Neural cell (in vitro differentiated cells): ENCODE measurements around the gene NES. TPM values are rescaled to one million over a fixed set of nuclear protein-coding genes. Genes with fewer than 3 reads are reported as not detected.
A peak's percentile ranks its signal among the peaks of the same experiment; 100 is the strongest.

Experiments used
- H2AFZ ChIP-seq: fragments of 200-600, 300-800 bp; sonication (generic), shearing (Covaris generic); 2 replicates; pipeline ENCODE4 v1.6.0; 2014; ENCODE audit warnings: low read depth, mild to moderate bottlenecking, antibody characterized with exemption, low read length, moderate library complexity
- H3F3A ChIP-seq: fragments of 200-600 bp; shearing (Covaris generic); 2 replicates; pipeline ENCODE4 v1.6.1; 2016; ENCODE audit warnings: mild to moderate bottlenecking, moderate library complexity, mixed read lengths, antibody characterized with exemption, low read length; ENCODE audit not compliant: insufficient read depth, poor library complexity, severe bottlenecking
- H3K27ac ChIP-seq: fragments of 200-600, 300-800 bp; sonication (generic), shearing (Covaris generic); 2 replicates; pipeline ENCODE4 v1.5.1; 2014; ENCODE audit warnings: mild to moderate bottlenecking, low read length, moderate library complexity
- H3K27me3 ChIP-seq: fragments of 300-800, 200-600 bp; sonication (generic), shearing (Covaris generic); 2 replicates; pipeline ENCODE4 v1.6.0; 2014; ENCODE audit warnings: mild to moderate bottlenecking, low read depth, low read length, moderate library complexity; ENCODE audit not compliant: insufficient read depth
- H3K36me3 ChIP-seq: fragments of 300-800, 200-600 bp; sonication (generic), shearing (Covaris generic); 2 replicates; pipeline ENCODE4 v1.5.1; 2014; ENCODE audit warnings: mild to moderate bottlenecking, antibody characterized with exemption, low read length, moderate library complexity; ENCODE audit not compliant: insufficient read depth
- H3K4me2 ChIP-seq: fragments of 300-800, 200-600 bp; sonication (generic), shearing (Covaris generic); 2 replicates; pipeline ENCODE4 v1.6.0; 2014; ENCODE audit warnings: mild to moderate bottlenecking, low read length
- H3K4me3 ChIP-seq: fragments of 300-800, 200-600 bp; sonication (generic), shearing (Covaris generic); 2 replicates; pipeline ENCODE4 v1.5.1; 2014; ENCODE audit warnings: mild to moderate bottlenecking, low read length, moderate library complexity
- H3K79me2 ChIP-seq: fragments of 200-600 bp; shearing (Covaris generic); replicated peaks from 2 replicates; pipeline ENCODE4 v1.6.0; 2014; ENCODE audit warnings: mild to moderate bottlenecking, low read length, moderate library complexity; ENCODE audit not compliant: insufficient read depth
- H3K9ac ChIP-seq: fragments of 300-800, 200-600 bp; sonication (generic), shearing (Covaris generic); 2 replicates; pipeline ENCODE4 v1.6.1; 2016; ENCODE audit warnings: mild to moderate bottlenecking, low read length, mixed read lengths
- H3K9me2 ChIP-seq: fragments of 200-600 bp; shearing (Covaris generic); 2 replicates; pipeline ENCODE4 v1.6.1; 2016; ENCODE audit warnings: mild to moderate bottlenecking, low read length, mixed read lengths; ENCODE audit not compliant: insufficient read depth
- H3K9me3 ChIP-seq: fragments of 200-600, 300-800 bp; sonication (generic), shearing (Covaris generic); 2 replicates; pipeline ENCODE4 v1.6.1; 2016; ENCODE audit warnings: mild to moderate bottlenecking, mixed run types, low read length, moderate library complexity, mixed read lengths
- H4K20me1 ChIP-seq: fragments of 200-600 bp; shearing (Covaris generic); 2 replicates; pipeline ENCODE4 v1.6.1; 2016; ENCODE audit warnings: mild to moderate bottlenecking, mixed run types; ENCODE audit not compliant: insufficient read depth
- EZH2 ChIP-seq: fragments of 200-600, 300-800 bp; shearing (Covaris generic), sonication (generic); IDR thresholded peaks from 2 replicates; pipeline ENCODE4 v1.6.1; 2014; ENCODE audit warnings: antibody characterized with exemption, low read length, borderline replicate concordance, mild to moderate bottlenecking; ENCODE audit not compliant: insufficient read depth, poor library complexity, severe bottlenecking
- MXI1 ChIP-seq: fragments of 450-650 bp; conservative IDR thresholded peaks from 2 replicates; pipeline ENCODE4 v1.6.1; 2014; ENCODE audit warnings: antibody characterized with exemption, mild to moderate bottlenecking; ENCODE audit not compliant: poor library complexity, severe bottlenecking
- RAD21 ChIP-seq: fragments of 450-650 bp; conservative IDR thresholded peaks from 2 replicates; pipeline ENCODE4 v1.6.1; 2014; ENCODE audit warnings: antibody characterized with exemption, mild to moderate bottlenecking, moderate library complexity
- SMC3 ChIP-seq: fragments of 450-650 bp; conservative IDR thresholded peaks from 2 replicates; pipeline ENCODE4 v1.6.1; 2014; ENCODE audit warnings: antibody characterized with exemption, mild to moderate bottlenecking, moderate library complexity; ENCODE audit not compliant: poor library complexity
- polyA plus RNA-seq: library from polyadenylated mRNA; depleted of rRNA; stranded (reverse); fragments of >200 nt; gene quantifications from 2 replicates; pipeline ENCODE4 v1.2.3, GENCODE V29; 2014
- TF ChIP-seq, protein P1 (sequence below): fragments of 450-650 bp; IDR thresholded peaks from 2 replicates; pipeline ENCODE4 v1.5.1; 2014; ENCODE audit warnings: antibody characterized with exemption, mild to moderate bottlenecking, moderate library complexity; ENCODE audit not compliant: poor library complexity, severe bottlenecking

NES gene
- polyA plus RNA-seq, 1 donor from 2014 or later: 9.9 TPM

DNA sequence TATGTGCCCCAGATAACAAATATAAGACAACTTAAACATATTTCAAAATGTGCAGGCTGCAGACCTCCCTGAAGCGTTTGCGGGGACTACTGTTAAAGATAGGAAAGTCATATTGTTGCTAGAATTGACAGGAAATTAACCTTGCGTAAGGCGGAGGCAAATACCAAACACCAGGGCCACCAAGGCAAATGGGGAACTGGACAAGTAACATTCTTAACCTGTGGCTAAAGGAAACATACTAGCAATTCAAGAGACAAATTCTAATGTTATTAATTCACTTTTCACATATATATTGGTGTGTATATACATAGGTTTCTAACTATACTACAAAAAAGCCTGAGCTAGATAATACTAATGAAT lies 51.1 kb downstream of the NES start:
- Histone ChIP-seq H3F3A (no peaks in the 10 kb centered on the region), H3K79me2 (no peaks in the 10 kb centered on the region), H3K4me2 (no peak overlapping the region), H2AFZ (no peak overlapping the region), H4K20me1 (no peaks in the 10 kb centered on the region), H3K27me3 (peaks cover 50% of the 10 kb centered on the region), H3K27ac (no peak overlapping the region), H3K4me3 (no peak overlapping the region), H3K9me3 (no peaks in the 10 kb centered on the region), H3K9ac (no peak overlapping the region), H3K9me2 (no peaks in the 10 kb centered on the region), H3K36me3 (no peaks in the 10 kb centered on the region)
- TF ChIP-seq SMC3: peak; percentile 22
- no peak for TF ChIP-seq MXI1

DNA sequence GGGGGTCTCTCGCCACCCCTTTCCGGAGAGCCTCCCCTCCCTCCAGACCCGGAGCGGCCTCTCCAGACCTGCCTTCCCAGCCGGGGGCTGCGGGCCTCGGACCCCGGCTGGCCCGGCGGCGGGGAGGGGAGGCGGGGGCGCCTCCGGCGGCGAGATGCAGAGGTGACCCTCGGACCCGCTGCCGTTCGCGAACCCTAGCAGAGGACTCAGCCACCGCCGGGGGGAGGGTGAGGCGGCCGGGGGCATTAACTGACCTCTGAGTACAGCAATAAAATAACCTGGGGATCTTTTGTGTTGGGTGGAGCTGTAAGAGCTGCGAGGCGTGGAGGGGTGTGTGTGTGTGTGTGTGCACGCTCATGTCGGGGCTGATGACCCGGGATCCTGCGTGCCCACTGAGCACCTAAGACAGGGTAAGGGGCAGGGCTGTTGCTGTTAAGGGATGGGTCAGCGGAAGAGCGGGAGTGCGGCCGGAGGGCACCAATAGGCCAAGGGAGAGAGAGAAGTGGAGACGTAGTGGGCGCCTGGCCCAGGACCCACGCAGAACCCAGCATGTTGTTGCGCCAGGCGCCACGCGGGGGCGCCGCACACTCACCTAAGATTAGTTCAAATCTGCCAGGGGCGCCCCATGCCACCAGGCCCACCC lies 51.6 kb downstream of the NES start:
- peaks cover 55% of the 10 kb centered on the region for H3K27me3 ChIP-seq
- no peaks in the 10 kb centered on the region for H3K79me2 ChIP-seq
- no peaks in the 10 kb centered on the region for H3F3A ChIP-seq
- no peaks in the 10 kb centered on the region for H3K9me2 ChIP-seq
- peak overlapping the region; percentile 14 for H3K9ac ChIP-seq
- H3K9me3 ChIP-seq: no peaks in the 10 kb centered on the region
- no peak overlapping the region for H3K4me2 ChIP-seq
- H2AFZ ChIP-seq: no peak overlapping the region
- H3K27ac ChIP-seq: no peak overlapping the region
- H4K20me1 ChIP-seq: no peaks in the 10 kb centered on the region
- no peaks in the 10 kb centered on the region for H3K36me3 ChIP-seq
- peak overlapping the region; percentile 69 for H3K4me3 ChIP-seq
- TF ChIP-seq MXI1: peak; percentile 21
- TF ChIP-seq, protein P1, sequence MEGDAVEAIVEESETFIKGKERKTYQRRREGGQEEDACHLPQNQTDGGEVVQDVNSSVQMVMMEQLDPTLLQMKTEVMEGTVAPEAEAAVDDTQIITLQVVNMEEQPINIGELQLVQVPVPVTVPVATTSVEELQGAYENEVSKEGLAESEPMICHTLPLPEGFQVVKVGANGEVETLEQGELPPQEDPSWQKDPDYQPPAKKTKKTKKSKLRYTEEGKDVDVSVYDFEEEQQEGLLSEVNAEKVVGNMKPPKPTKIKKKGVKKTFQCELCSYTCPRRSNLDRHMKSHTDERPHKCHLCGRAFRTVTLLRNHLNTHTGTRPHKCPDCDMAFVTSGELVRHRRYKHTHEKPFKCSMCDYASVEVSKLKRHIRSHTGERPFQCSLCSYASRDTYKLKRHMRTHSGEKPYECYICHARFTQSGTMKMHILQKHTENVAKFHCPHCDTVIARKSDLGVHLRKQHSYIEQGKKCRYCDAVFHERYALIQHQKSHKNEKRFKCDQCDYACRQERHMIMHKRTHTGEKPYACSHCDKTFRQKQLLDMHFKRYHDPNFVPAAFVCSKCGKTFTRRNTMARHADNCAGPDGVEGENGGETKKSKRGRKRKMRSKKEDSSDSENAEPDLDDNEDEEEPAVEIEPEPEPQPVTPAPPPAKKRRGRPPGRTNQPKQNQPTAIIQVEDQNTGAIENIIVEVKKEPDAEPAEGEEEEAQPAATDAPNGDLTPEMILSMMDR: peak; percentile 95
- peak; percentile 86 for TF ChIP-seq SMC3
- TF ChIP-seq RAD21: peak; percentile 86
- TF ChIP-seq EZH2: no peak

DNA sequence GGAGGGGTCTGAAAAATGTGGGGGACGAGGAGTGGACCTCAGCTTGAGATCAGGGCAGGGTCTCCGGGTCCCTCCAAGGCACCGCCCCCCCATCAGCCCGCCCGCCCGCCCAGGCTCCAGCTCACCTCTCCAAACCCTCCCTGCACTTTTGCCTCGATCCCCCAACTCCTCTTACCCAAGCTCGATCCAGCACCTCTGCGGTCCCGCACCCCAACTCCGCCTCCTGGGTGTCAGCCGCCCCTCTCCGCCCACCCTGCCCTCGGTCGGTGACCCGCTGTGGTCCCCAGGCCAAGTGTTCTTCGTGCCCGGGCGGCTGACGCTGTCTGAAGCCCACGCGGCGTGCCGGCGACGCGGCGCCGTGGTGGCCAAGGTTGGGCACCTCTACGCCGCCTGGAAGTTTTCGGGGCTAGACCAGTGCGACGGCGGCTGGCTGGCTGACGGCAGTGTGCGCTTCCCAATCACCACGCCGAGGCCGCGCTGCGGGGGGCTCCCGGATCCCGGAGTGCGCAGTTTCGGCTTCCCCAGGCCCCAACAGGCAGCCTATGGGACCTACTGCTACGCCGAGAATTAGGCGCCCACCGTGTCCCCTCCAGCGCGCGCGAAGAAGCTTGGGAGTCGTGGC lies 52.3 kb downstream of the NES start:
- Histone ChIP-seq H3K9me3 (no peaks in the 10 kb centered on the region), H3K27me3 (peaks cover 62% of the 10 kb centered on the region), H4K20me1 (no peaks in the 10 kb centered on the region), H2AFZ (no peak overlapping the region), H3K36me3 (no peaks in the 10 kb centered on the region), H3K9ac (peak overlapping the region; percentile 14), H3K27ac (no peak overlapping the region), H3K4me3 (peak overlapping the region; percentile 69), H3F3A (no peaks in the 10 kb centered on the region), H3K4me2 (no peak overlapping the region), H3K79me2 (no peaks in the 10 kb centered on the region), H3K9me2 (no peaks in the 10 kb centered on the region)
- TF ChIP-seq MXI1: no peak
- TF ChIP-seq EZH2: peak; percentile 89
